ENCODE measurements around the gene TMBIM4.
A peak's percentile ranks its signal among the peaks of the same experiment; 100 is the strongest.

TMBIM4 gene

GRCh38 chr12:66144791-66145754, 24.7 kb downstream of the TMBIM4 start:
- no peak for TF ChIP-seq POU2F2 (IDR thresholded peaks at IDR 0.05; ENCODE audit: low read depth, low read length)
- no peak for TF ChIP-seq TAF1 (IDR thresholded peaks at IDR 0.05; ENCODE audit: low read depth, low read length)
- no peak for TF ChIP-seq PAX5 (IDR thresholded peaks at IDR 0.05; ENCODE audit: insufficient read depth, low read length, severe bottlenecking)
- no peak for TF ChIP-seq SPI1 (IDR thresholded peaks at IDR 0.05; ENCODE audit: low read depth, low read length)
- TF ChIP-seq POLR2AphosphoS5 (IDR thresholded peaks at IDR 0.05; ENCODE audit: low read depth, low read length) = no peak
- no peak for TF ChIP-seq POLR2A (IDR thresholded peaks at IDR 0.05; ENCODE audit: low read depth, low read length)
- no peak for DNase-seq (ENCODE audit: insufficient read length, low spot score)
- FAIRE-seq = peak; percentile 50

- FAIRE-seq = no peak
- TF ChIP-seq POLR2A (IDR thresholded peaks at IDR 0.05; ENCODE audit: low read depth, low read length) (no peak), PAX5 (IDR thresholded peaks at IDR 0.05; ENCODE audit: insufficient read depth, low read length, severe bottlenecking) (no peak), SPI1 (IDR thresholded peaks at IDR 0.05; ENCODE audit: low read depth, low read length) (no peak), POU2F2 (IDR thresholded peaks at IDR 0.05; ENCODE audit: low read depth, low read length) (no peak), TAF1 (IDR thresholded peaks at IDR 0.05; ENCODE audit: low read depth, low read length) (no peak), POLR2AphosphoS5 (IDR thresholded peaks at IDR 0.05; ENCODE audit: low read depth, low read length) (no peak)
- DNase-seq (ENCODE audit: insufficient read length, low spot score) = no peak
Observed at GRCh38 chr12:66143868-66144267, 25.9 kb downstream of the TMBIM4 start.

- no peak for FAIRE-seq
Observed at GRCh38 chr12:66142826-66143225, 27.0 kb downstream of the TMBIM4 start.

DNA sequence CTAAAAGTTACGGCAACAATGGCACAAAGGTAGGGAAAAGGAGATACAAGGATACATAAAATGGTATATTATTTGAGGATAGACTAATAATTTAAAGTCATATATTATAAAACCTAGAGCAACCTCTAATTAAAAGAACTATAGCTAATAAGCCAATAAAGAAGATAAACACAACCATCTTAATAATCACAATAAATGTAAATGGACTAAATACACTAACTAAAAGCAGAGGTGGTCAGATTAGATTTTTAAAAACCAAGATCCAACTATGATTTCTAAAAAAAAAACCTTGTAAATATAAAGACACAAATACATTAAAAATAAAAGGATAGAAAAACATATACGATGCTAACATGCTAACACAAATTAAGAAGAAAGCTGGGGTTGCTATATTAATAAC, 28.5 kb downstream of the TMBIM4 start:
- no peak for FAIRE-seq
- TF ChIP-seq PAX5 (IDR thresholded peaks at IDR 0.05; ENCODE audit: insufficient read depth, low read length, severe bottlenecking) = no peak
- TF ChIP-seq POLR2AphosphoS5 (IDR thresholded peaks at IDR 0.05; ENCODE audit: low read depth, low read length) = no peak
- TF ChIP-seq TAF1 (IDR thresholded peaks at IDR 0.05; ENCODE audit: low read depth, low read length) = no peak
- TF ChIP-seq POLR2A (IDR thresholded peaks at IDR 0.05; ENCODE audit: low read depth, low read length) = no peak
- TF ChIP-seq SPI1 (IDR thresholded peaks at IDR 0.05; ENCODE audit: low read depth, low read length) = no peak
- TF ChIP-seq POU2F2 (IDR thresholded peaks at IDR 0.05; ENCODE audit: low read depth, low read length) = no peak
- no peak for DNase-seq (ENCODE audit: insufficient read length, low spot score)

More at GRCh38 chr12:66142826-66143225, 27.0 kb downstream of the TMBIM4 start:
- TF ChIP-seq PAX5 (IDR thresholded peaks at IDR 0.05; ENCODE audit: insufficient read depth, low read length, severe bottlenecking) (no peak), POU2F2 (IDR thresholded peaks at IDR 0.05; ENCODE audit: low read depth, low read length) (no peak), POLR2AphosphoS5 (IDR thresholded peaks at IDR 0.05; ENCODE audit: low read depth, low read length) (no peak), SPI1 (IDR thresholded peaks at IDR 0.05; ENCODE audit: low read depth, low read length) (no peak)
- DNase-seq (ENCODE audit: insufficient read length, low spot score) = no peak

DNA sequence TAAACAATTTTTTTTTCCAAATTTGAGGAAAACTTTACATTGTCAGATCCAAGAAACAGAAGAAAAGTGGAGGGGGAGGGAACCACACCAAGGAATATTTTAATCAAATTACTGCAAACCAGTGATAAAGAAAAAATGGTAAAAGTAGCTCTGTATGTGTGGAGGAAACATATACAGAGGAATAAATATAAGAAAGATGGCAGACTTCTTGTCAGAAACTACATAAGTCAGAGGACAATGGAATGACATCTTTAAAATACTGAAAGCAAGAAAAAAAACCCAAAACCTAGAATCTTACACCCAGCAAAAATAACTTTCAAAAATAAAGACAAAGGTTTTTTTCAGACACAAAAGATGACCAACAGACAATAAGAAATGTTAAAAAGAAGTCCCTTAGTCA, 29.1 kb downstream of the TMBIM4 start:
- FAIRE-seq (no peak), DNase-seq (ENCODE audit: insufficient read length, low spot score) (no peak)
- TF ChIP-seq SPI1 (IDR thresholded peaks at IDR 0.05; ENCODE audit: low read depth, low read length) (no peak), PAX5 (IDR thresholded peaks at IDR 0.05; ENCODE audit: insufficient read depth, low read length, severe bottlenecking) (no peak), POLR2A (IDR thresholded peaks at IDR 0.05; ENCODE audit: low read depth, low read length) (no peak), TAF1 (IDR thresholded peaks at IDR 0.05; ENCODE audit: low read depth, low read length) (no peak), POU2F2 (IDR thresholded peaks at IDR 0.05; ENCODE audit: low read depth, low read length) (no peak), POLR2AphosphoS5 (IDR thresholded peaks at IDR 0.05; ENCODE audit: low read depth, low read length) (no peak)

- TF ChIP-seq POU2F2 (IDR thresholded peaks at IDR 0.05; ENCODE audit: low read depth, low read length) (no peak), SPI1 (IDR thresholded peaks at IDR 0.05; ENCODE audit: low read depth, low read length) (no peak), TAF1 (IDR thresholded peaks at IDR 0.05; ENCODE audit: low read depth, low read length) (no peak), POLR2A (IDR thresholded peaks at IDR 0.05; ENCODE audit: low read depth, low read length) (no peak), POLR2AphosphoS5 (IDR thresholded peaks at IDR 0.05; ENCODE audit: low read depth, low read length) (no peak), PAX5 (IDR thresholded peaks at IDR 0.05; ENCODE audit: insufficient read depth, low read length, severe bottlenecking) (no peak)
- FAIRE-seq (no peak), DNase-seq (ENCODE audit: insufficient read length, low spot score) (no peak)
Observed at GRCh38 chr12:66139328-66139727, 30.5 kb downstream of the TMBIM4 start.

DNA sequence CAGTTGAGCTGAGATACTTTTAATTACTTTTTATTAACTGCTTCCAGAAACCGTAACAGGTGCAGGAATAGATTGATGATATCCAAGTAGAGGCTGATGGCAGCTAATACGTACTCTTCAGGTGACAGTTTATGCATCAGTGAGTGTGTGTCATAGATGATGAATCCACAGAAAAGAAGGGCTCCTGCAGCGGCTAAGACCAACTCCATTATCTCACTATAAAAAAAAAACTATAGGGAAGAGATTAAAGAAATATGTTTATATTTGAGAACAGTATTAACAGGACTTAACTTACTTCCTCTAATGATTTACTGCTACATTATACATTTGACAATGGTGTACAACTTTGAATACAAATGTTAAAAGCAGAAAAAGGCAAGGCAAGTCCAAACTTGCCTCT, 31.9 kb downstream of the TMBIM4 start:
- DNase-seq (ENCODE audit: insufficient read length, low spot score) = no peak

GRCh38 chr12:66132408-66132807, 37.4 kb downstream of the TMBIM4 start:
- no peak for FAIRE-seq
- no peak for DNase-seq (ENCODE audit: insufficient read length, low spot score)
- TF ChIP-seq TAF1 (IDR thresholded peaks at IDR 0.05; ENCODE audit: low read depth, low read length) (no peak), SPI1 (IDR thresholded peaks at IDR 0.05; ENCODE audit: low read depth, low read length) (no peak), POLR2A (IDR thresholded peaks at IDR 0.05; ENCODE audit: low read depth, low read length) (no peak), PAX5 (IDR thresholded peaks at IDR 0.05; ENCODE audit: insufficient read depth, low read length, severe bottlenecking) (no peak), POLR2AphosphoS5 (IDR thresholded peaks at IDR 0.05; ENCODE audit: low read depth, low read length) (no peak), POU2F2 (IDR thresholded peaks at IDR 0.05; ENCODE audit: low read depth, low read length) (no peak)

More for the DNA sequence above, 31.9 kb downstream of the TMBIM4 start:
- peak; percentile 59 for FAIRE-seq
- no peak for TF ChIP-seq TAF1 (IDR thresholded peaks at IDR 0.05; ENCODE audit: low read depth, low read length)
- TF ChIP-seq POLR2A (IDR thresholded peaks at IDR 0.05; ENCODE audit: low read depth, low read length) = no peak
- TF ChIP-seq POLR2AphosphoS5 (IDR thresholded peaks at IDR 0.05; ENCODE audit: low read depth, low read length) = no peak
- TF ChIP-seq POU2F2 (IDR thresholded peaks at IDR 0.05; ENCODE audit: low read depth, low read length) = no peak
- no peak for TF ChIP-seq PAX5 (IDR thresholded peaks at IDR 0.05; ENCODE audit: insufficient read depth, low read length, severe bottlenecking)

- no peak for DNase-seq (ENCODE audit: insufficient read length, low spot score)
- FAIRE-seq = no peak
- TF ChIP-seq TAF1 (IDR thresholded peaks at IDR 0.05; ENCODE audit: low read depth, low read length) = no peak
- no peak for TF ChIP-seq POU2F2 (IDR thresholded peaks at IDR 0.05; ENCODE audit: low read depth, low read length)
- TF ChIP-seq POLR2A (IDR thresholded peaks at IDR 0.05; ENCODE audit: low read depth, low read length) = no peak
- TF ChIP-seq PAX5 (IDR thresholded peaks at IDR 0.05; ENCODE audit: insufficient read depth, low read length, severe bottlenecking) = no peak
- TF ChIP-seq POLR2AphosphoS5 (IDR thresholded peaks at IDR 0.05; ENCODE audit: low read depth, low read length) = no peak
- TF ChIP-seq SPI1 (IDR thresholded peaks at IDR 0.05; ENCODE audit: low read depth, low read length) = no peak
Observed at GRCh38 chr12:66131067-66131688, 38.6 kb downstream of the TMBIM4 start.
